OCI-LY1 (cell line): ENCODE data around the gene PMVK.

Experiments
- H2AFZ ChIP-seq: fragments of 200-600 bp; sonication (generic), shearing (Covaris generic); 2 replicates; pipeline ENCODE4 v1.6.0; 2014; ENCODE audit warnings: antibody characterized with exemption, mild to moderate bottlenecking, low read length
- H3F3A ChIP-seq: fragments of 200-600 bp; sonication (generic), shearing (Covaris generic); 2 replicates; pipeline ENCODE4 v1.6.0; 2014; ENCODE audit warnings: mild to moderate bottlenecking, antibody characterized with exemption, low read length, moderate library complexity; ENCODE audit not compliant: insufficient read depth
- H3K27ac ChIP-seq: fragments of 200-600 bp; sonication (generic); 2 replicates; pipeline ENCODE4 v1.5.1; 2014; ENCODE audit warnings: low read length, mixed run types, mild to moderate bottlenecking, low read depth; ENCODE audit not compliant: poor library complexity, severe bottlenecking
- H3K27me3 ChIP-seq: fragments of 200-600 bp; sonication (generic); 2 replicates; pipeline ENCODE4 v1.6.0; 2014; ENCODE audit warnings: antibody characterized with exemption, mild to moderate bottlenecking, low read length, moderate library complexity; ENCODE audit not compliant: insufficient read depth
- H3K36me3 ChIP-seq: fragments of 200-600 bp; sonication (generic); 2 replicates; pipeline ENCODE4 v1.6.1; 2014; ENCODE audit warnings: mild to moderate bottlenecking, antibody characterized with exemption, low read length, moderate library complexity, mixed read lengths; ENCODE audit not compliant: insufficient read depth
- H3K4me1 ChIP-seq: fragments of 200-600 bp; sonication (generic); 2 replicates; pipeline ENCODE4 v1.5.1; 2014; ENCODE audit warnings: mild to moderate bottlenecking, low read length, moderate library complexity; ENCODE audit not compliant: insufficient read depth, severe bottlenecking
- H3K4me2 ChIP-seq: fragments of 200-600 bp; sonication (generic), shearing (Covaris generic); 2 replicates; pipeline ENCODE4 v1.6.1; 2014; ENCODE audit warnings: low read length
- H3K4me3 ChIP-seq: fragments of 200-600 bp; sonication (generic); 2 replicates; pipeline ENCODE4 v1.5.1; 2014; ENCODE audit warnings: low read length, low read depth, mild to moderate bottlenecking, mixed read lengths; ENCODE audit not compliant: poor library complexity, severe bottlenecking
- H3K79me2 ChIP-seq: fragments of 200-600 bp; shearing (Covaris generic); 2 replicates; pipeline ENCODE4 v1.6.1; 2016; ENCODE audit warnings: mixed run types, low read length, mixed read lengths; ENCODE audit not compliant: insufficient read depth
- H3K9ac ChIP-seq: fragments of 200-600 bp; sonication (generic), shearing (Covaris generic); 2 replicates; pipeline ENCODE4 v1.6.1; 2014; ENCODE audit warnings: mild to moderate bottlenecking, low read length, mixed read lengths
- H3K9me2 ChIP-seq: fragments of 200-600 bp; sonication (generic), shearing (Covaris generic); 2 replicates; pipeline ENCODE4 v1.6.1; 2014; ENCODE audit warnings: low read depth, mild to moderate bottlenecking, low read length, mixed read lengths
- H3K9me3 ChIP-seq: fragments of 200-600 bp; shearing (Covaris generic); 2 replicates; pipeline ENCODE4 v1.6.1; 2014; ENCODE audit warnings: low read length, mixed read lengths
- H4K20me1 ChIP-seq: fragments of 200-600 bp; sonication (generic), shearing (Covaris generic); 2 replicates; pipeline ENCODE4 v1.6.0; 2016; ENCODE audit warnings: mild to moderate bottlenecking, low read length; ENCODE audit not compliant: insufficient read depth
- CTCF ChIP-seq: fragments of 200-600 bp; sonication (generic), shearing (Covaris generic); IDR thresholded peaks from 2 replicates; pipeline ENCODE4 v1.5.1; 2017; ENCODE audit warnings: mild to moderate bottlenecking, antibody characterized with exemption, low read length, moderate library complexity, mixed read lengths
- EZH2 ChIP-seq: fragments of 200-600 bp; sonication (generic), shearing (Covaris generic); IDR thresholded peaks from 2 replicates; pipeline ENCODE4 v1.8.0; 2017; ENCODE audit warnings: borderline replicate concordance, mixed run types, mild to moderate bottlenecking, antibody characterized with exemption, low read length, moderate library complexity, mixed read lengths

PMVK gene

GRCh38 chr1:154884869-154885701, 51.4 kb downstream of the PMVK start:
- H2AFZ ChIP-seq = no peak overlapping the region
- H3K9ac ChIP-seq = no peak overlapping the region
- H3K4me2 ChIP-seq = no peak overlapping the region
- H3K27ac ChIP-seq = no peak overlapping the region
- H3F3A ChIP-seq = no peaks in the 10 kb centered on the region
- no peaks in the 10 kb centered on the region for H3K79me2 ChIP-seq
- no peak for TF ChIP-seq EZH2
- TF ChIP-seq CTCF = no peak
- H4K20me1 ChIP-seq = no peaks in the 10 kb centered on the region
- H3K4me3 ChIP-seq = no peak overlapping the region
- no peaks in the 10 kb centered on the region for H3K9me2 ChIP-seq
- no peaks in the 10 kb centered on the region for H3K36me3 ChIP-seq
- H3K27me3 ChIP-seq = 0 out of 2 replicates have a peak, but pooled peaks cover 5% of the 10 kb centered on the region
- no peaks in the 10 kb centered on the region for H3K9me3 ChIP-seq
- no peaks in the 10 kb centered on the region for H3K4me1 ChIP-seq

GRCh38 chr1:154883919-154884868, 52.3 kb downstream of the PMVK start:
- 0 out of 2 replicates have a peak, but pooled peaks cover 5% of the 10 kb centered on the region for H3K27me3 ChIP-seq
- H3K27ac ChIP-seq = no peak overlapping the region

More at GRCh38 chr1:154883919-154884868, 52.3 kb downstream of the PMVK start:
- H3F3A ChIP-seq = no peaks in the 10 kb centered on the region
- H2AFZ ChIP-seq = no peak overlapping the region
- no peak overlapping the region for H3K4me3 ChIP-seq
- no peak overlapping the region for H3K9ac ChIP-seq
- H3K4me2 ChIP-seq = no peak overlapping the region
- H4K20me1 ChIP-seq = no peaks in the 10 kb centered on the region
- TF ChIP-seq CTCF (no peak), EZH2 (no peak)
- no peaks in the 10 kb centered on the region for H3K79me2 ChIP-seq
- H3K4me1 ChIP-seq = no peaks in the 10 kb centered on the region
- no peaks in the 10 kb centered on the region for H3K36me3 ChIP-seq
- H3K9me3 ChIP-seq = no peaks in the 10 kb centered on the region
- H3K9me2 ChIP-seq = no peaks in the 10 kb centered on the region
